ENCODE data around the gene ASCC2. TPM values are rescaled to one million over a fixed set of nuclear protein-coding genes. Genes with fewer than 3 reads are reported as not detected.

ASCC2 gene
- total and polyA plus RNA-seq, 2 donors (not counting 1 experiment from before 2014, with no cell fraction given), result 23.8 to 30.5 TPM

DNA sequence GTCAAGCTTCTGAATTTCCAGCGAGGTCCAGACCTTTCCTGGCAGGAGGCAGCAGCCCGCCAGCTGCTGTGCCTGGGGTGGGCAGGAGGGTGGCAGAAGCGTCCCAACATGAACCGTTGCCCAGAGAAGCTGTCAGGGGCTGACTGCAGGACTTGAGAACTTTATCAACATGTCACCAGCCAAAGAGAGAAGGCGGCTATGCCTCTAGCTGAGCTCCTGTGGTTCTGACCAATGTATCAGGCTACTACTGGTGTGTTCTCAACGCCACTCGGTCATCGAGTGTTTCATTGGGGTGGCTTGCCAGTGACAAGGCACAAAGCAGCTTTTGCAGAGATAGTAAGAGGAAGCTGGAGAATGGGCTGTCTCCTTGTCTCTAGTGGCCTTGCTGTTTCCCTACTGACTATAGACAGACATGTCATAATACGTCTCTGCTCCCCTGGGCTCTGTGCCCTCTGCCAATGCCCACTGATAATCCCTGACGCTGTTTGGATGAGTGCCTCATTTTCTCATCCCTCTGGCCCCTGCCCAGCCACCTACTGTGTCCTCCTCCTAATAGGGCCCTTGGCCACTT is 17.6 kb upstream of the ASCC2 start:
- Histone ChIP-seq H3K27ac (ENCODE audit: insufficient read depth, low read length) (no peak overlapping the region), H3K27me3 (ENCODE audit: control insufficient read depth, insufficient read depth, low read length) (peaks cover 4% of the 10 kb centered on the region), H4K20me1 (ENCODE audit: control insufficient read depth, extremely low read depth, insufficient read depth, low read length) (no peaks in the 10 kb centered on the region), H3K4me1 (ENCODE audit: control insufficient read depth, extremely low read depth, insufficient read depth, low read length) (no peaks in the 10 kb centered on the region), H3K4me3 (replicated peaks in 1 of 4; ENCODE audit: control extremely low read depth in 1 of 4, insufficient read depth in 1 of 4, low read depth in 3 of 4, low read length in 4 of 4) (no peak overlapping the region), H3K4me2 (ENCODE audit: extremely low read depth, insufficient read depth, low read length) (no peak overlapping the region), H2AFZ (ENCODE audit: low read length) (no peak overlapping the region), H3K36me3 (ENCODE audit: control insufficient read depth, insufficient read depth, low read length) (no peaks in the 10 kb centered on the region), H3K9me3 (ENCODE audit: control insufficient read depth, insufficient read depth, low read depth, low read length) (no peaks in the 10 kb centered on the region), H3K9ac (ENCODE audit: insufficient read depth, low read length) (no peak overlapping the region), H3K79me2 (ENCODE audit: control insufficient read depth, insufficient read depth, low read length) (no peaks in the 10 kb centered on the region)
- TF ChIP-seq EZH2 (IDR thresholded peaks at IDR 0.05; ENCODE audit: low read length, missing control alignments), result no peak
- TF ChIP-seq, protein P1, sequence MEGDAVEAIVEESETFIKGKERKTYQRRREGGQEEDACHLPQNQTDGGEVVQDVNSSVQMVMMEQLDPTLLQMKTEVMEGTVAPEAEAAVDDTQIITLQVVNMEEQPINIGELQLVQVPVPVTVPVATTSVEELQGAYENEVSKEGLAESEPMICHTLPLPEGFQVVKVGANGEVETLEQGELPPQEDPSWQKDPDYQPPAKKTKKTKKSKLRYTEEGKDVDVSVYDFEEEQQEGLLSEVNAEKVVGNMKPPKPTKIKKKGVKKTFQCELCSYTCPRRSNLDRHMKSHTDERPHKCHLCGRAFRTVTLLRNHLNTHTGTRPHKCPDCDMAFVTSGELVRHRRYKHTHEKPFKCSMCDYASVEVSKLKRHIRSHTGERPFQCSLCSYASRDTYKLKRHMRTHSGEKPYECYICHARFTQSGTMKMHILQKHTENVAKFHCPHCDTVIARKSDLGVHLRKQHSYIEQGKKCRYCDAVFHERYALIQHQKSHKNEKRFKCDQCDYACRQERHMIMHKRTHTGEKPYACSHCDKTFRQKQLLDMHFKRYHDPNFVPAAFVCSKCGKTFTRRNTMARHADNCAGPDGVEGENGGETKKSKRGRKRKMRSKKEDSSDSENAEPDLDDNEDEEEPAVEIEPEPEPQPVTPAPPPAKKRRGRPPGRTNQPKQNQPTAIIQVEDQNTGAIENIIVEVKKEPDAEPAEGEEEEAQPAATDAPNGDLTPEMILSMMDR (conservative IDR thresholded peaks at IDR 0.05 in 1 of 2, IDR thresholded peaks at IDR 0.05 in 1 of 2; ENCODE audit: low read depth in 1 of 2, low read length in 2 of 2), result no peak
- DNase-seq (ENCODE audit: low read depth in 2 of 2), result no peak

DNA sequence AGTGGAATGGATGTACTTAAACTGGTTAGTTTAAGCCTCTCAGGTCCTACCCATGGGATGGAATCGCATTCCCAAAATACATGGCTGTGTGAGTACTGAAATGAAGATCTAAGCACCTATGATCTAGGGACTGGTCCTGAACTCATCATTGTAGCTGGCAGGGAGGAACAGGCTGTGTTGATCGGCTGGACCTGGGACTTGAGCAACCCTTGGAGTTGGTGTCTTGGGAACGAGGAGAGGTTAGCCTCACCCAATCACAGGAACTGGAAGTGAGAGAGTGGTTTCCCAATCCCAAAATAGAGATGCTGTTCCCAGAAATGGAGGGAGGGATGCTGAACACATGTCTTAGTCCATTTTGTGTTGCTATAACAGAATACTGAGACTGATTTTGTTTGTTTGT is 16.4 kb upstream of the ASCC2 start:
- DNase-seq (ENCODE audit: low read depth in 2 of 2), result no peak
- Histone ChIP-seq H3K4me1 (ENCODE audit: control insufficient read depth, extremely low read depth, insufficient read depth, low read length) (no peaks in the 10 kb centered on the region), H3K9me3 (ENCODE audit: control insufficient read depth, insufficient read depth, low read depth, low read length) (no peaks in the 10 kb centered on the region), H3K9ac (ENCODE audit: insufficient read depth, low read length) (no peak overlapping the region), H3K4me2 (ENCODE audit: extremely low read depth, insufficient read depth, low read length) (no peak overlapping the region), H4K20me1 (ENCODE audit: control insufficient read depth, extremely low read depth, insufficient read depth, low read length) (no peaks in the 10 kb centered on the region), H3K36me3 (ENCODE audit: control insufficient read depth, insufficient read depth, low read length) (no peaks in the 10 kb centered on the region), H2AFZ (ENCODE audit: low read length) (no peak overlapping the region), H3K27me3 (ENCODE audit: control insufficient read depth, insufficient read depth, low read length) (peaks cover 8% of the 10 kb centered on the region), H3K79me2 (ENCODE audit: control insufficient read depth, insufficient read depth, low read length) (no peaks in the 10 kb centered on the region), H3K27ac (ENCODE audit: insufficient read depth, low read length) (no peak overlapping the region), H3K4me3 (replicated peaks in 1 of 4; ENCODE audit: control extremely low read depth in 1 of 4, insufficient read depth in 1 of 4, low read depth in 3 of 4, low read length in 4 of 4) (no peak overlapping the region)
- TF ChIP-seq, protein P1 (conservative IDR thresholded peaks at IDR 0.05 in 1 of 2, IDR thresholded peaks at IDR 0.05 in 1 of 2; ENCODE audit: low read depth in 1 of 2, low read length in 2 of 2), result no peak
- TF ChIP-seq EZH2 (IDR thresholded peaks at IDR 0.05; ENCODE audit: low read length, missing control alignments), result no peak

DNA sequence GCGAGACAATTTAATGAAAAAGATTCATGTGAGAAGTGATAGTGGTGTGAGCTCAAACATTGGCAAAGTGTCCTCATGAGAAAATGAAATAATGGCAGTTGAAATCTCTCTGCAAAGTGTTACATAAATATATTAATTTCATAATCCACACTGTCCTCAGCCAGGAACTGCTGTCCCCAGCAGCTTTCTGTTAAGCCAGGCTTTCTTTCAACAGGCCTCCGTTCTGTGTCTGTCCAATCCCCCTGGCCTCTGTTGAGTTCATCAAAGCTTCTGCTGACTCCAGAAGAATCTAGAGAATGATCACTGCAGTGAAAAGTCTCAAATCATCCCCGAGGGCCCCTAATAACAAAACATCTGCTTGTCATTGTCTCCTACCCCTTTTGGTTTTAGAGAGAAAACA is 10.0 kb upstream of the ASCC2 start:
- Histone ChIP-seq H3K27ac (ENCODE audit: insufficient read depth, low read length) (no peak overlapping the region), H3K4me1 (ENCODE audit: control insufficient read depth, extremely low read depth, insufficient read depth, low read length) (peaks cover 7% of the 10 kb centered on the region), H4K20me1 (ENCODE audit: control insufficient read depth, extremely low read depth, insufficient read depth, low read length) (no peaks in the 10 kb centered on the region), H3K4me2 (ENCODE audit: extremely low read depth, insufficient read depth, low read length) (no peak overlapping the region), H3K27me3 (ENCODE audit: control insufficient read depth, insufficient read depth, low read length) (peaks cover 8% of the 10 kb centered on the region), H3K4me3 (replicated peaks in 1 of 4; ENCODE audit: control extremely low read depth in 1 of 4, insufficient read depth in 1 of 4, low read depth in 3 of 4, low read length in 4 of 4) (no peak overlapping the region), H3K9me3 (ENCODE audit: control insufficient read depth, insufficient read depth, low read depth, low read length) (no peaks in the 10 kb centered on the region), H3K79me2 (ENCODE audit: control insufficient read depth, insufficient read depth, low read length) (no peaks in the 10 kb centered on the region), H2AFZ (ENCODE audit: low read length) (no peak overlapping the region), H3K9ac (ENCODE audit: insufficient read depth, low read length) (no peak overlapping the region), H3K36me3 (ENCODE audit: control insufficient read depth, insufficient read depth, low read length) (no peaks in the 10 kb centered on the region)
- DNase-seq (ENCODE audit: low read depth in 2 of 2), result no peak
- TF ChIP-seq EZH2 (IDR thresholded peaks at IDR 0.05; ENCODE audit: low read length, missing control alignments), result no peak
- TF ChIP-seq, protein P1 (conservative IDR thresholded peaks at IDR 0.05 in 1 of 2, IDR thresholded peaks at IDR 0.05 in 1 of 2; ENCODE audit: low read depth in 1 of 2, low read length in 2 of 2), result no peak
